Sigmoid colon (tissue), 7 donors: ENCODE measurements around the gene PAK5. TPM values are rescaled to one million over a fixed set of nuclear protein-coding genes. Genes with fewer than 3 reads are reported as not detected.

ENCODE experiments used
- DNase-seq: peaks from one replicate; pipeline ENCODE4 v3.0.0-alpha.2; 2019
- H3K27ac ChIP-seq, 4 donors: fragments of 200-600 bp; sonication (generic); one replicate each; pipeline ENCODE4 v1.5.1; 2016 to 2019; ENCODE audit warnings: mild to moderate bottlenecking in 1 of 4
- H3K27me3 ChIP-seq, 3 donors: fragments of 200-600 bp; sonication (generic); one replicate each; pipeline ENCODE4 v1.5.1; 2019; ENCODE audit warnings: mild to moderate bottlenecking in 1 of 3
- H3K36me3 ChIP-seq, 4 donors: fragments of 200-600 bp; sonication (generic); one replicate each; pipeline ENCODE4 v1.5.1; 2016 to 2019
- H3K4me1 ChIP-seq, 4 donors: fragments of 200-600 bp; sonication (generic); one replicate each; pipeline ENCODE4 v1.5.1; 2017 to 2019
- H3K4me3 ChIP-seq, 4 donors: fragments of 200-600 bp; sonication (generic); one replicate each; pipeline ENCODE4 v1.5.1; 2017 to 2019; ENCODE audit warnings: mild to moderate bottlenecking in 2 of 4, moderate library complexity in 1 of 4
- H3K9me3 ChIP-seq, 4 donors: fragments of 200-600 bp in 3 of 4; sonication (generic) in 3 of 4; one replicate each; pipeline versions ENCODE4 v1.5.1 to v1.6.1; 2013 to 2019
- EP300 ChIP-seq, 4 donors: sonication (generic); formaldehyde crosslinking; IDR thresholded peaks; one replicate each; pipeline ENCODE4 v1.6.1; 2017; ENCODE audit warnings: antibody characterized with exemption in 4 of 4
- POLR2A ChIP-seq, 2 donors: fragments of 450-650 bp; IDR thresholded peaks; one replicate each; pipeline ENCODE4 v1.6.1; 2016; ENCODE audit warnings: antibody characterized with exemption in 2 of 2, mild to moderate bottlenecking in 2 of 2, moderate library complexity in 2 of 2
- POLR2AphosphoS5 ChIP-seq, 4 donors: sonication (generic); formaldehyde crosslinking; IDR thresholded peaks; one replicate each; pipeline ENCODE4 v1.6.1; 2017; ENCODE audit warnings: antibody characterized with exemption in 4 of 4
- WGBS, 2 donors: extraction: QIAGEN DNeasy Blood & Tissue Kit; methylation state at CpG; one replicate each; pipeline ENCODE4 v1.1.7; 2013; 5-methylcytosine and 5-hydroxymethylcytosine counted together
- intact Hi-C: fragments of 100-400 bp; cut with DNase I; formaldehyde crosslinking; loops from one replicate; pipeline ENCODE4 v1.15.1; 2023
- polyA plus RNA-seq, 3 donors: library from polyadenylated mRNA; stranded (reverse); fragments of 200-250 nt; gene quantifications; one replicate each; pipeline ENCODE4 v1.2.3, GENCODE V29; 2013
- total RNA-seq, 4 donors: library from RNA; depleted of rRNA; stranded (reverse); fragments of >200 nt; gene quantifications; one replicate each; pipeline ENCODE4 v1.1.0, GENCODE V29; 2016
- TF ChIP-seq, protein P1 (sequence below), 4 experiments: fragments of 450-650 bp in 3 of 4; fragments of 200-600 bp in 1 of 4; IDR thresholded peaks; one replicate each; pipeline ENCODE4 v1.5.1; 2016 to 2019; ENCODE audit warnings: antibody characterized with exemption in 4 of 4, mild to moderate bottlenecking in 3 of 4, moderate library complexity in 2 of 4
- donor health status: healthy with polysubstance abuse.
- donor health status: Bipolar disorder and iron deficiency.
- donor health status: healthy.

Gene PAK5
- total and polyA plus RNA-seq, 7 donors: 0.03 to 0.36 (median 0.16) TPM; not detected in 2

DNA sequence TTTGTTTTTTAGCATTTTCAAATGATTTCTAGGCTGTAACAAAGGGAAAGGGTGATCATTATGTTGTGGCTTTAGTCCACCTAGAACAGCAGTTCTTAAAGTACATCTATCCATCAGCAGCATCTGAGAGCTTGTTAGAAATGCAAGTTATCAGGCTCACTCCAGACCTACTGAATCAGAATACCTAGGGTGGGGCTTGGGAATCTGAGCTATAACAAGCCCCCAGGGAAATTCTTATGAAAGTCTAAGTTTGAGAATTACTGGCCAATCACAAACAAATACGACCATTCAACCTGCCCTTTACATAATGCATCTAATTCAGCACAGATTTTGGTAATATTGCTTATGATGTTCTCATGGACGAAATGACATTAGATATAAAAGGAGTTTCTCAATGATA lies 201.0 kb downstream of the PAK5 start:
- no peaks in the 10 kb centered on the region for H3K9me3 ChIP-seq
- H3K27ac ChIP-seq: no peak overlapping the region
- DNase-seq: no peak
- no peaks in the 10 kb centered on the region for H3K4me1 ChIP-seq
- no peaks in the 10 kb centered on the region for H3K36me3 ChIP-seq
- intact Hi-C loops: no loop called here
- TF ChIP-seq, protein P1, sequence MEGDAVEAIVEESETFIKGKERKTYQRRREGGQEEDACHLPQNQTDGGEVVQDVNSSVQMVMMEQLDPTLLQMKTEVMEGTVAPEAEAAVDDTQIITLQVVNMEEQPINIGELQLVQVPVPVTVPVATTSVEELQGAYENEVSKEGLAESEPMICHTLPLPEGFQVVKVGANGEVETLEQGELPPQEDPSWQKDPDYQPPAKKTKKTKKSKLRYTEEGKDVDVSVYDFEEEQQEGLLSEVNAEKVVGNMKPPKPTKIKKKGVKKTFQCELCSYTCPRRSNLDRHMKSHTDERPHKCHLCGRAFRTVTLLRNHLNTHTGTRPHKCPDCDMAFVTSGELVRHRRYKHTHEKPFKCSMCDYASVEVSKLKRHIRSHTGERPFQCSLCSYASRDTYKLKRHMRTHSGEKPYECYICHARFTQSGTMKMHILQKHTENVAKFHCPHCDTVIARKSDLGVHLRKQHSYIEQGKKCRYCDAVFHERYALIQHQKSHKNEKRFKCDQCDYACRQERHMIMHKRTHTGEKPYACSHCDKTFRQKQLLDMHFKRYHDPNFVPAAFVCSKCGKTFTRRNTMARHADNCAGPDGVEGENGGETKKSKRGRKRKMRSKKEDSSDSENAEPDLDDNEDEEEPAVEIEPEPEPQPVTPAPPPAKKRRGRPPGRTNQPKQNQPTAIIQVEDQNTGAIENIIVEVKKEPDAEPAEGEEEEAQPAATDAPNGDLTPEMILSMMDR (IDR thresholded peaks at IDR 0.05): no peak
- TF ChIP-seq POLR2A (IDR thresholded peaks at IDR 0.05) (no peak), EP300 (IDR thresholded peaks at IDR 0.05) (no peak), POLR2AphosphoS5 (IDR thresholded peaks at IDR 0.05) (no peak)
- WGBS, 2 donors: 74 to 77% methylated on average over 2 of the region's 2 CpGs
- no peaks in the 10 kb centered on the region for H3K27me3 ChIP-seq
- no peak overlapping the region for H3K4me3 ChIP-seq

DNA sequence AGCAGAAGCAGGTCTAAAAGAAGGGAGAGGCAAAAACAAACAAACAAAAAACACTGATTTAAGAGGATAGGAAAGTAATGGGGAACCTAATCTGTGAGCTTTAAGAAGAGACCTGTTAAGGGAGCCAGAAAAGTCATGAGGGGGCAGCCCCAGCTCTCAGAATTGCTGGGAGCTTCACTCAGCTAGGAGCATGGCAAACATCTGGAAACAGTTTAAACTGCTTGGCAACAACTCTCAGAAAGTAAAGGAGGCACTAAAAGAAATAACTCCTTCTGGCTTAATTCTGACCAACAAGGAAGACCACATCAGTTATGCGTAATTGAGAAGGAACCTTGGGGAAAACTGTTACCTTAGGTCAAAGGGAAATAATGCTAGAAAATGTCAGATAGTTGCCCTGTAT lies 203.1 kb downstream of the PAK5 start:
- Histone ChIP-seq H3K4me3 (no peak overlapping the region), H3K27ac (no peak overlapping the region), H3K9me3 (no peaks in the 10 kb centered on the region), H3K4me1 (no peaks in the 10 kb centered on the region), H3K27me3 (no peaks in the 10 kb centered on the region), H3K36me3 (no peaks in the 10 kb centered on the region)
- TF ChIP-seq, protein P1 (IDR thresholded peaks at IDR 0.05): no peak
- TF ChIP-seq POLR2AphosphoS5 (IDR thresholded peaks at IDR 0.05): no peak
- no peak for TF ChIP-seq EP300 (IDR thresholded peaks at IDR 0.05)
- no peak for TF ChIP-seq POLR2A (IDR thresholded peaks at IDR 0.05)
- intact Hi-C loops: no loop called here
- DNase-seq: no peak
- 87 to 88% methylated on average over 1 of the region's 1 CpG for WGBS, 2 donors

DNA sequence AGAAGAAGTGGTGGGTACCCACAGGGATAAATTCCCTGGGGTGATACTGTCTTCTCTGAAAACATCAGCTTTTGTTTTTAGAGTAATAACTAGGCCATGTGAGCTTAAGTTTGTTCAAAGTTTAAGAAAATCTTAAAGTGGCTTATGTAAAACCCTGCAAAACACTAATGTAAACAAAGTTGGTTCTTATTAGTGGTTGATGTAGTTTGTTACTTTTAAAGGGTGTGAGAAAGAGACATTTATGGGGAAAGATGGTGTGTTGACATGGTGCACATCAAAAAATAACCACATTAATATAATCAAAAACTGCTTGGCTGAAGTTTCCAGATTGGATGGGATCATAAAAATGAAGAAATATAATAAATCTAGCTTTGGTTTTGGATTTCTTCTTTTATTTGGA lies 204.5 kb downstream of the PAK5 start:
- TF ChIP-seq EP300 (IDR thresholded peaks at IDR 0.05) (no peak), POLR2AphosphoS5 (IDR thresholded peaks at IDR 0.05) (no peak)
- TF ChIP-seq, protein P1 (IDR thresholded peaks at IDR 0.05): no peak
- no peak overlapping the region for H3K4me3 ChIP-seq
- H3K27me3 ChIP-seq: no peaks in the 10 kb centered on the region
- no peaks in the 10 kb centered on the region for H3K36me3 ChIP-seq
- no peak overlapping the region for H3K27ac ChIP-seq
- intact Hi-C loops: no loop called here
- H3K9me3 ChIP-seq: no peaks in the 10 kb centered on the region
- DNase-seq: no peak
- H3K4me1 ChIP-seq: no peaks in the 10 kb centered on the region

DNA sequence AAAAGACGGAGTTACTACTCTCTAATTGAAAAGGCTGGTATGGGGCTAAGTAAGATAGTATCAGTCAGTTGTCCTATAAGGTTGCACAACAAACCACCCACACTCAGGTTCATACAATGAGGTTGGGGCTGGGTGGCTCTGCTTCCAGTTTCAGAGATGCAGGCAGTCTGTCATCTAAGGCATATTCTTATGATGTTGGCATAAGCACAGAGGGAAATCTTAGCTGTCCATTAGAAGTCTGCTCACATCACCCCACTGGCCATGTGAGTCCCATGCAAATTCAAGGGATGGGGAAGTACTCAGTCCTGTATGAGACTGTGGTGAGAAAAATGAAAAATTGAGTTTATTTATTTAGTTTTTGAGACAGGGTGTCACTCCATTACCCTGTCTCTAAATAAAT lies 205.9 kb downstream of the PAK5 start:
- TF ChIP-seq EP300 (IDR thresholded peaks at IDR 0.05): no peak
- TF ChIP-seq, protein P1 (IDR thresholded peaks at IDR 0.05): no peak
- TF ChIP-seq POLR2AphosphoS5 (IDR thresholded peaks at IDR 0.05): no peak
- no peak for TF ChIP-seq POLR2A (IDR thresholded peaks at IDR 0.05)
- WGBS, 2 donors: 50 to 89% methylated on average over 1 of the region's 1 CpG
- H3K4me1 ChIP-seq: no peaks in the 10 kb centered on the region
- intact Hi-C loops: no loop called here
- no peaks in the 10 kb centered on the region for H3K27me3 ChIP-seq
- H3K4me3 ChIP-seq: no peak overlapping the region
- H3K9me3 ChIP-seq: no peaks in the 10 kb centered on the region
- no peak overlapping the region for H3K27ac ChIP-seq
- DNase-seq: no peak
- H3K36me3 ChIP-seq: no peaks in the 10 kb centered on the region

DNA sequence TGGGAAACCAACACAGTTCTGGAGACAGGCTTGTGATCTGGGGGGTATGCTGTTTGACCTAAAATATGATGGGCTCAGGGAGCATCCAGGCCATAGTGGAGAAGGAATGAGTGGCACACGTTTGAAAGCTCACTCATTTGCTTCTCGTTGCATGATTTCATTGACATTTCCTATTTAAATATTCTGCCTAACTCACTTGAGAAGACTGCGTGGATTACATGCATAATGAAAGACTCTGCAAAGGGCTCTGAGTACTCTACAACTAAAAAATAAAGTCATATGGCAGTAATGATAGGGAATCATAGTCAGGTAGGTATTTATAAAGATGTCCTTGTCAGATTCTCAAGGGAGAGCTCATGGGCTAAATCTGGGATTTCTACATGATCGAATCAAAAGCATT lies 206.6 kb downstream of the PAK5 start:
- WGBS, 2 donors: 71 to 77% methylated on average over 4 of the region's 4 CpGs
- Histone ChIP-seq H3K27ac (no peak overlapping the region), H3K4me3 (no peak overlapping the region), H3K27me3 (no peaks in the 10 kb centered on the region), H3K4me1 (no peaks in the 10 kb centered on the region), H3K36me3 (no peaks in the 10 kb centered on the region), H3K9me3 (no peaks in the 10 kb centered on the region)
- no peak for DNase-seq
- intact Hi-C loops: no loop called here
- TF ChIP-seq POLR2A (IDR thresholded peaks at IDR 0.05) (no peak), POLR2AphosphoS5 (IDR thresholded peaks at IDR 0.05) (no peak), EP300 (IDR thresholded peaks at IDR 0.05) (no peak)
- TF ChIP-seq, protein P1 (IDR thresholded peaks at IDR 0.05): no peak
